GM19328 (cell line): ENCODE data around the gene WWP2.
"Not testable (repeated sequence)": the region's sequence is repeated elsewhere in the genome, so short reads cannot be mapped to it uniquely, and the experiment has no call there.

Experiments used
- ATAC-seq: cut with Tn5 transposase; IDR thresholded peaks from one replicate; pipeline ENCODE4 v1.9.1; 2021; ENCODE audit warnings: mild to moderate bottlenecking, moderate library complexity; ENCODE audit not compliant: unreplicated experiment

The WWP2 gene

GRCh38 chr16:69972935-69973334 is 210.8 kb downstream of the WWP2 start:
- not testable (repeated sequence) for ATAC-seq

- ATAC-seq, result not testable (repeated sequence)
Measured at GRCh38 chr16:69985196-69985595, 223.1 kb downstream of the WWP2 start.
